Esophagus muscularis mucosa (tissue), 4 donors: ENCODE results near the gene ATG9A. TPM values are rescaled to one million over a fixed set of nuclear protein-coding genes. Genes with fewer than 3 reads are reported as not detected.

Experiments used
- DNase-seq: peaks from one replicate; pipeline ENCODE4 v3.0.0-alpha.2; 2017; ENCODE audit errors: extremely low spot score
- H3K27ac ChIP-seq, 4 donors: fragments of 200-600 bp; sonication (generic); replicated peaks in 1 of 4; 1 replicate in 3 of 4; 2 replicates in 1 of 4; pipeline ENCODE4 v1.5.1; 2016 to 2019; ENCODE audit warnings: mild to moderate bottlenecking in 1 of 4
- H3K27me3 ChIP-seq, 4 donors: fragments of 200-600 bp; sonication (generic); one replicate each; pipeline versions ENCODE4 v1.5.1 to v1.6.0; 2016 to 2019
- H3K36me3 ChIP-seq, 4 donors: fragments of 200-600 bp; sonication (generic); one replicate each; pipeline ENCODE4 v1.5.1; 2016 to 2019
- H3K4me1 ChIP-seq, 4 donors: fragments of 200-600 bp; sonication (generic); one replicate each; pipeline ENCODE4 v1.5.1; 2016 to 2019
- H3K4me3 ChIP-seq, 4 donors: fragments of 200-600 bp; sonication (generic); 1 replicate in 2 of 4; 2 replicates in 2 of 4; pipeline ENCODE4 v1.5.1; 2016 to 2019; ENCODE audit warnings: mild to moderate bottlenecking in 4 of 4, moderate library complexity in 1 of 4
- H3K9me3 ChIP-seq, 4 donors: fragments of 200-600 bp; sonication (generic); 1 replicate in 3 of 4; 2 replicates in 1 of 4; pipeline ENCODE4 v1.5.1; 2016 to 2019
- EP300 ChIP-seq: sonication (generic); formaldehyde crosslinking; IDR thresholded peaks from one replicate; pipeline ENCODE4 v1.6.1; 2017; ENCODE audit warnings: antibody characterized with exemption
- POLR2A ChIP-seq: fragments of 450-650 bp; IDR thresholded peaks from one replicate; pipeline ENCODE4 v1.6.1; 2017; ENCODE audit warnings: antibody characterized with exemption, moderate library complexity, mild to moderate bottlenecking, low read depth
- POLR2AphosphoS5 ChIP-seq, 2 donors: sonication (generic); formaldehyde crosslinking; IDR thresholded peaks; one replicate each; pipeline ENCODE4 v1.6.1; 2017; ENCODE audit warnings: antibody characterized with exemption in 2 of 2
- WGBS: methylation state at CpG from one replicate; pipeline ENCODE4 v1.1.5; 2018; 5-methylcytosine and 5-hydroxymethylcytosine counted together
- intact Hi-C: fragments of 100-400 bp; cut with DNase I; formaldehyde crosslinking; loops from one replicate; pipeline ENCODE4 v1.15.1; 2023
- total RNA-seq, 4 donors: library from RNA; depleted of rRNA; stranded (reverse); fragments of >200 nt; gene quantifications; one replicate each; pipeline versions ENCODE4 v1.1.0 to v1.2.1, GENCODE V29; 2016
- TF ChIP-seq, protein P1 (sequence below), 3 experiments: fragments of 200-600 bp in 2 of 3; fragments of 450-650 bp in 1 of 3; sonication (generic) in 2 of 3; IDR thresholded peaks; one replicate each; pipeline ENCODE4 v1.5.1; 2017 to 2019; ENCODE audit warnings: antibody characterized with exemption in 3 of 3, mild to moderate bottlenecking in 2 of 3, moderate library complexity in 1 of 3

ATG9A gene
- total RNA-seq, 4 donors from 2014 or later, result 41.5 to 75.3 (median 56.2) TPM

DNA sequence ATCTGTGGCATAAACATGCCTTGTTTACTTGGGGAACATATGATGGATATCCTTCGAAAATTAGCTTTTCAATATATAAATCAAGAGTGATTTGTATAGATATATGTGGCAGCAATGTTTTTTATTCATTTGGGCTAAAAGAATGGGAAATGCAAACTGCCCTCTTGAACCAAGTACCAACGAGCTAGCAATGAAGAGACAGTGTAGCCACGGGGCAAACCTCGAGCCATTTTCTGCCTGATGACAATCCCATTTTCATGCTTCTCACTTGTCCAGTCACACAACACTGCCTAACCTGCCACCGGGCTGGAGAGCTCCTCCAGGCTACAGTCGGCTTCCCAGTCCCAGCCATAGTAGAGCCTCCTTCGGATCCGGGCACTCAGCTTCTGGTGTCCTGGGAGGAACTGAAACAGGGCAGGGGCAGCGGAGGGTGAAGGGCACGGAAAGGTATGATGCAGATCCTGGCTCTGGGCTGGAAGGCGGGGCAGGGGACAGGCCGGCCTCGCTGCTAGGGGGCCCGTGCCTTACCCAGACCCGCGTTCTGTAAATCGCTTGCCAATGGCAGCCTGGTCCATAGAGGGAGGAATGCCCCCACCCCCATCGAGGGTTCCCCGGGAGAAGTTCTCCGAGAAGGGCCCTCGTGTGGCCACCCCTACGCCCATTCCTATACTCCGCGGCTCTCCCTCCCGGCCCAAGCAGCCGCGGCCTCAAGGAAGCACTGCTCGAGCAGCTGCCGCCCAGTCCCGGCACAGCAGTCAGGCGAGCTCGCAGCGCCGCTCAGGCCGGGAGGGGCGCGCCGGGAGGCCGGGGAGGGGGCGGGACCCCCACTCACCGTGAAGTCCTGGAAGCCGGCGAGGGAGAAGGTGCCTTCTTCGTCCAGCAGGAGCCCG lies 53.3 kb downstream of the ATG9A start:
- intact Hi-C loops, result loop anchor here (10.0 kb wide), 1 partner anchor 209 kb away; the partner anchor contains the start of gene DNPEP
- peak; percentile 91 for DNase-seq
- peaks cover 28 to 64% (median 54%) of the 10 kb centered on the region in 4 donors for H3K4me1 ChIP-seq
- peak overlapping the region; percentile 95 to 100 (median 96) for H3K4me3 ChIP-seq
- H3K27me3 ChIP-seq, result no peaks in the 10 kb centered on the region
- H3K27ac ChIP-seq, result peak overlapping the region; percentile 95 to 100 (median 96)
- no peaks in the 10 kb centered on the region for H3K9me3 ChIP-seq
- 12% methylated on average over 8 of the region's 45 CpGs for WGBS
- TF ChIP-seq EP300, result no peak
- TF ChIP-seq POLR2A, result no peak
- peak in 1 of 2 donors; percentile 10 for TF ChIP-seq POLR2AphosphoS5 (IDR thresholded peaks at IDR 0.05)
- TF ChIP-seq, protein P1, sequence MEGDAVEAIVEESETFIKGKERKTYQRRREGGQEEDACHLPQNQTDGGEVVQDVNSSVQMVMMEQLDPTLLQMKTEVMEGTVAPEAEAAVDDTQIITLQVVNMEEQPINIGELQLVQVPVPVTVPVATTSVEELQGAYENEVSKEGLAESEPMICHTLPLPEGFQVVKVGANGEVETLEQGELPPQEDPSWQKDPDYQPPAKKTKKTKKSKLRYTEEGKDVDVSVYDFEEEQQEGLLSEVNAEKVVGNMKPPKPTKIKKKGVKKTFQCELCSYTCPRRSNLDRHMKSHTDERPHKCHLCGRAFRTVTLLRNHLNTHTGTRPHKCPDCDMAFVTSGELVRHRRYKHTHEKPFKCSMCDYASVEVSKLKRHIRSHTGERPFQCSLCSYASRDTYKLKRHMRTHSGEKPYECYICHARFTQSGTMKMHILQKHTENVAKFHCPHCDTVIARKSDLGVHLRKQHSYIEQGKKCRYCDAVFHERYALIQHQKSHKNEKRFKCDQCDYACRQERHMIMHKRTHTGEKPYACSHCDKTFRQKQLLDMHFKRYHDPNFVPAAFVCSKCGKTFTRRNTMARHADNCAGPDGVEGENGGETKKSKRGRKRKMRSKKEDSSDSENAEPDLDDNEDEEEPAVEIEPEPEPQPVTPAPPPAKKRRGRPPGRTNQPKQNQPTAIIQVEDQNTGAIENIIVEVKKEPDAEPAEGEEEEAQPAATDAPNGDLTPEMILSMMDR (IDR thresholded peaks at IDR 0.05), result peak in 2 of 3 experiments; percentile 10 to 13
- peaks cover 36 to 57% (median 53%) of the 10 kb centered on the region in 4 donors for H3K36me3 ChIP-seq

DNA sequence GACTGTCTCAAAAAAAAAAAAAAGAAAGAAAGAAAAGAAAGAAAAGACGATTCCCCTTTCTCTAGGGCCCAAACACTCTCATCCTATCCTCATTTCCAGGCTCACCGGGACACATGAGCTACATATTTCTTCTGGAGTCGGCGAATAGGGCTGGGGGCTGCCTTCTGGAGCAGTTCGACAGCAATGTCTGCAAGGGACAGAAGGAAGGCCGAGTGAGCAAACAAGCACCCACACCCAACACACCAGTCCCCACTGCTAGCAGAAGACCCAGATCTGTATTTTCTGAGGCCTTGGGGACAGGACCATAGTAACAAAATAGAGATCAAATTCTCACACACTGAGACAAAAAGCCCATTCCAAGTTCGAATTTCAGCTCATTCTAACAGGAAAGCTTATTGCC lies 54.0 kb downstream of the ATG9A start:
- H3K27ac ChIP-seq, result peak overlapping the region in 3 of 4 donors; percentile 95 to 100 (median 98)

DNA sequence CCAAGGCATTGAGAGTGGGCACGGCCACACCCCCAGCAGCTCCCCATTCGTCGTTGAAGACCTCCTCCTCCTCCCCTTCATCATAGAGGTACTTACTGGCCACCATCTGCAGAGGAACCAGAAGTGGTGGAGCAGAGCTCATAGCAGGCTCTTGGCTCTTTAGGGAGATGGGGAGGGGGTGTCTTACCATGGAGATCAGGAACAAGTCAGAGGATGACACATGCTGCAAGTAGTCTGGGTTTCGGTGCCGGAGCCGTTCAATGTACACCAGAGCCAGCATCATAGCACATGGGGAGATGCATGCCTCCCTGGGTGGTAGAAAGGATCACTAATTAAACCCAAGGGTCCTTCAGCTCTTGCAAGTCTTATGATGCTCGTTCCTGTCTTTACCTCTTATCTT lies 54.6 kb downstream of the ATG9A start:
- DNase-seq, result peak; percentile 26
- Histone ChIP-seq H3K27ac (no peak overlapping the region), H3K27me3 (no peaks in the 10 kb centered on the region), H3K36me3 (peaks cover 22 to 43% (median 40%) of the 10 kb centered on the region in 4 donors), H3K9me3 (no peaks in the 10 kb centered on the region), H3K4me3 (no peak overlapping the region), H3K4me1 (peaks cover 36 to 71% (median 57%) of the 10 kb centered on the region in 4 donors)
- WGBS, result 74% methylated on average over 6 of the region's 7 CpGs
- intact Hi-C loops, result loop anchor here (10.0 kb wide), 1 partner anchor 210 kb away; the partner anchor contains the start of gene DNPEP
- TF ChIP-seq EP300 (no peak), POLR2AphosphoS5 (IDR thresholded peaks at IDR 0.05) (no peak), POLR2A (no peak)
- TF ChIP-seq, protein P1 (IDR thresholded peaks at IDR 0.05), result no peak

More for the DNA sequence above, 54.0 kb downstream of the ATG9A start:
- Histone ChIP-seq H3K27me3 (no peaks in the 10 kb centered on the region), H3K9me3 (no peaks in the 10 kb centered on the region), H3K4me1 (peaks cover 35 to 67% (median 59%) of the 10 kb centered on the region in 4 donors), H3K4me3 (peak overlapping the region; percentile 95 to 100 (median 96)), H3K36me3 (peaks cover 29 to 50% (median 47%) of the 10 kb centered on the region in 4 donors)
- DNase-seq, result peak; percentile 66
- WGBS, result 83% methylated on average over 7 of the region's 7 CpGs
- TF ChIP-seq, protein P1 (IDR thresholded peaks at IDR 0.05), result no peak
- TF ChIP-seq POLR2AphosphoS5 (IDR thresholded peaks at IDR 0.05) (no peak), EP300 (no peak), POLR2A (no peak)
- intact Hi-C loops, result loop anchor here (10.0 kb wide), 1 partner anchor 209 kb away; the partner anchor contains the start of gene DNPEP

DNA sequence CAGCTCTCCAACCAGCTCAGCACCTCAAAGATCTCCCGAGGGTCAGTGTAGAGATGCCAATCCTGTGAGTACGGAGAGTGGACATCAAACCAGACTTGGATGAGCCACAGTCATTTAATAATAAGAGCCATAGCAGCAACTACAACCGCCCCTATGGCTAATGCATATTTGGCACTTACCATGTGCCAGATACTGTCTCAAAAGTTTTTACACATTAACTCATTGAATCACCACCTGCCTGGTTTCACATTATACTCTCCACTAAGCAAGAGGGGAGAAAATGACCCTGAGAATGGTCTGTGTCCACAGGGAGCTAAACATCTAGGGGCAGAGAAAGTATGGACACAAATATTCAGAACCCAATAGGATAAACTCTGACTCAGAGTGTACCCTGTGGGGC lies 55.3 kb downstream of the ATG9A start:
- intact Hi-C loops, result loop anchor here (10.0 kb wide), 1 partner anchor 211 kb away; the partner anchor contains the start of gene DNPEP
- TF ChIP-seq EP300, result no peak
- TF ChIP-seq, protein P1 (IDR thresholded peaks at IDR 0.05), result no peak
- TF ChIP-seq POLR2AphosphoS5 (IDR thresholded peaks at IDR 0.05), result no peak
- no peak for TF ChIP-seq POLR2A
- no peak for DNase-seq
- Histone ChIP-seq H3K4me3 (no peak overlapping the region), H3K4me1 (peaks cover 30 to 65% (median 50%) of the 10 kb centered on the region in 4 donors), H3K9me3 (no peaks in the 10 kb centered on the region), H3K27ac (no peak overlapping the region), H3K36me3 (peaks cover 19 to 39% (median 35%) of the 10 kb centered on the region in 4 donors), H3K27me3 (no peaks in the 10 kb centered on the region)
- WGBS, result 89% methylated on average over 3 of the region's 3 CpGs
